CD4-positive, alpha-beta memory T cell (primary cell): ENCODE data around the gene PHACTR3. TPM values are rescaled to one million over a fixed set of nuclear protein-coding genes. Genes with fewer than 3 reads are reported as not detected.

ENCODE experiments used
- CTCF ChIA-PET: fragments of 350-600 bp; sonication (Branson Sonifier 250); formaldehyde crosslinking; loops from one replicate; lab custom pipeline; 2021; ENCODE audit warnings: inconsistent platforms; ENCODE audit not compliant: partially characterized antibody; lab: Charles Lee
- POLR2A ChIA-PET: fragments of 350-600 bp; sonication (Branson Sonifier 250); formaldehyde crosslinking; loops from one replicate; lab custom pipeline; 2021; ENCODE audit not compliant: partially characterized antibody; lab: Charles Lee
- DNase-seq, 5 donors: peaks; one replicate each; pipeline versions ENCODE4 v3.0.0 to v3.0.0-alpha.2; 2020 to 2022; ENCODE audit warnings: mixed read lengths in 1 of 5
- H3K27ac ChIP-seq: one replicate; pipeline ENCODE4 v1.7.0; 2013; ENCODE audit warnings: low read depth, low read length
- H3K27me3 ChIP-seq: 2 replicates; pipeline ENCODE4 v1.7.0; 2013; ENCODE audit warnings: mild to moderate bottlenecking, low read length, moderate library complexity; ENCODE audit not compliant: insufficient read depth
- H3K36me3 ChIP-seq: 2 replicates; pipeline ENCODE4 v1.7.0; 2013; ENCODE audit warnings: mild to moderate bottlenecking, low read length, moderate library complexity; ENCODE audit not compliant: insufficient read depth
- H3K4me1 ChIP-seq: 2 replicates; pipeline ENCODE4 v1.7.0; 2013; ENCODE audit warnings: mild to moderate bottlenecking, low read length, moderate library complexity; ENCODE audit not compliant: insufficient read depth
- H3K4me3 ChIP-seq, 2 donors: one replicate each; pipeline ENCODE4 v1.7.0; 2013; ENCODE audit warnings: low read length in 2 of 2, mild to moderate bottlenecking in 1 of 2
- H3K9me3 ChIP-seq, 2 donors: one replicate each; pipeline ENCODE4 v1.7.0; 2013; ENCODE audit warnings: low read length in 2 of 2, control low read depth in 1 of 2; ENCODE audit not compliant: control insufficient read depth in 1 of 2
- H3K27ac Mint-ChIP-seq, 7 donors: one replicate each; pipeline ENCODE4 v1.8.0; 2020 to 2021; ENCODE audit warnings: mixed read lengths in 7 of 7, mild to moderate bottlenecking in 6 of 7, inconsistent platforms in 3 of 7, moderate library complexity in 3 of 7
- H3K27me3 Mint-ChIP-seq, 2 donors: one replicate each; pipeline ENCODE4 v1.8.0; 2020 to 2021; ENCODE audit warnings: mixed read lengths in 2 of 2
- H3K36me3 Mint-ChIP-seq, 2 donors: one replicate each; pipeline ENCODE4 v1.8.0; 2020 to 2021; ENCODE audit warnings: mixed read lengths in 2 of 2, inconsistent platforms in 1 of 2, mild to moderate bottlenecking in 1 of 2
- H3K4me1 Mint-ChIP-seq, 4 donors: one replicate each; pipeline ENCODE4 v1.8.0; 2020 to 2021; ENCODE audit warnings: mixed read lengths in 4 of 4, mild to moderate bottlenecking in 1 of 4
- H3K4me3 Mint-ChIP-seq, 8 donors: one replicate each; pipeline ENCODE4 v1.8.0; 2020 to 2021; ENCODE audit warnings: mixed read lengths in 8 of 8, mild to moderate bottlenecking in 7 of 8, moderate library complexity in 6 of 8, inconsistent platforms in 3 of 8
- H3K9me3 Mint-ChIP-seq, 8 donors: one replicate each; pipeline ENCODE4 v1.8.0; 2020 to 2021; ENCODE audit warnings: mixed read lengths in 8 of 8, mild to moderate bottlenecking in 5 of 8, inconsistent platforms in 3 of 8, moderate library complexity in 1 of 8
- intact Hi-C: fragments of 100-400 bp; cut with micrococcal nuclease; formaldehyde crosslinking; loops from one replicate; pipeline ENCODE4 v1.15.1; 2023
- polyA plus RNA-seq, 2 donors: library from polyadenylated mRNA; unstranded; fragments of 300-500 nt; fragmentation: Illumina TruSeq; gene quantifications; one replicate each; pipeline ENCODE4 v1.2.3, GENCODE V29; 2021
- total RNA-seq, 2 experiments: library from RNA; stranded (reverse); gene quantifications; one replicate each; pipeline ENCODE4 v1.2.3, GENCODE V29; 2021

PHACTR3 gene
- total and polyA plus RNA-seq, 4 experiments from 2014 or later = not detected

DNA sequence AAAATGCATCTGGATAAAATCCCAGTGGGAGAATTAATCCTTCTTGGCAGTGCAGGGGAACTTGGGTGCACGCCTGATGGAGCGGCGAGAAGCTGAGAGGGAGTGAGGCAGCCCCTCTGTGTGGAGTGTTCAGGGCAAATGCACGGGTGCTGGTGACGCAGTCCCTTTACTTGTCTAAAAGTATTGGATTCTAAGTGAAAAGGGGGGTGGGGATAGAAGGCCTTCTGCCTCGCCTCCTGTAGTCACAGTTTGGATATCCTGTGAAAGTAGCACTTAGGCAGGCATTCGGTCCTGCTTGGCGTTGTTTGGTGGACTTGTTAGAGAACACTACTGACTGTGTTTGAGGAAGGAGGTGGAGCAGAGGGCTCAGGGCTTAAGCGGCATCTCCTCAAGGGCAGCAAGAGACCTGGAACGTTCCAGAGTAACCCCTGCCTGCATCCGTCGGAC lies 39.3 kb downstream of the PHACTR3 start:
- no peaks in the 10 kb centered on the region for H3K27me3 ChIP-seq
- Mint-ChIP-seq H3K9me3 (peaks cover 0 to 8% (median 3%) of the 10 kb centered on the region in 8 donors), H3K4me1 (no peaks in the 10 kb centered on the region), H3K27ac (no peak overlapping the region), H3K36me3 (no peaks in the 10 kb centered on the region), H3K27me3 (peaks cover 1 to 2% of the 10 kb centered on the region in 2 donors), H3K4me3 (no peak overlapping the region)
- H3K36me3 ChIP-seq = no peaks in the 10 kb centered on the region
- no peaks in the 10 kb centered on the region for H3K4me1 ChIP-seq
- H3K4me3 ChIP-seq = no peak overlapping the region
- H3K9me3 ChIP-seq = no peaks in the 10 kb centered on the region
- ChIA-PET POLR2A (no interaction called here), CTCF (no interaction called here)
- no peak for DNase-seq
- intact Hi-C loops = no loop called here
- H3K27ac ChIP-seq = no peak overlapping the region

DNA sequence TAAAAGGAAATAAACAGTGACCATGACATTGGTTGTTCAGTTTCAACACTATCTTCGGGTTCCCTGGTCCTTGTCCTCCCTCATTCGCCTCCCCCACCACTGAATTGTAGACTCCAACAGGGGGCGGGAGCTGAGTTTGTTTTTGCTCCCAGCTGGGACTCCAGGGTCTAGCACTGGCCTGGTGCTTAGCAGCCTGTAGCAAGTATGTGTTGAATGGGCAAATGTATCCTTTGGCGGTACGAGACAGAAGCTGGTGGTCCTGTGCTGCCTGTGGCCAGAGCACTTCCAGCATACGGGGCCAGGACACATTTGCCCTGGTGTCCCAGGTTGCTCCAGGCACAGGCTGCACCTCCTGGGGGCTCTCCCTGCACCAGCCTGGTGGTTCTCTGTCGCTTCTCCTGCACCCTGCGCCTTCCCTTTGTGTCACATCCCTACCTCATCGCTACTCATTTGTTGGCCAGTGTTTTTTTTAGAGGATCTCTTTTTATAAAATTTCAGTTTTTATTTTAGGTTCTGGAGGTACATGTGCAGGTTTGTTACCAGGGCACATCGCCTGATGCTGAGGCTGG lies 40.1 kb downstream of the PHACTR3 start:
- H3K36me3 Mint-ChIP-seq = no peaks in the 10 kb centered on the region
- H3K4me1 ChIP-seq = no peaks in the 10 kb centered on the region
- DNase-seq = no peak
- H3K27me3 Mint-ChIP-seq = peaks cover 1 to 2% of the 10 kb centered on the region in 2 donors
- peaks cover 0 to 8% (median 3%) of the 10 kb centered on the region in 8 donors for H3K9me3 Mint-ChIP-seq
- H3K4me1 Mint-ChIP-seq = no peaks in the 10 kb centered on the region
- no peaks in the 10 kb centered on the region for H3K9me3 ChIP-seq
- H3K36me3 ChIP-seq = no peaks in the 10 kb centered on the region
- intact Hi-C loops = no loop called here
- H3K4me3 ChIP-seq = no peak overlapping the region
- H3K27ac ChIP-seq = no peak overlapping the region
- no peak overlapping the region for H3K4me3 Mint-ChIP-seq
- no peak overlapping the region for H3K27ac Mint-ChIP-seq
- ChIA-PET CTCF (no interaction called here), POLR2A (no interaction called here)
- H3K27me3 ChIP-seq = no peaks in the 10 kb centered on the region

DNA sequence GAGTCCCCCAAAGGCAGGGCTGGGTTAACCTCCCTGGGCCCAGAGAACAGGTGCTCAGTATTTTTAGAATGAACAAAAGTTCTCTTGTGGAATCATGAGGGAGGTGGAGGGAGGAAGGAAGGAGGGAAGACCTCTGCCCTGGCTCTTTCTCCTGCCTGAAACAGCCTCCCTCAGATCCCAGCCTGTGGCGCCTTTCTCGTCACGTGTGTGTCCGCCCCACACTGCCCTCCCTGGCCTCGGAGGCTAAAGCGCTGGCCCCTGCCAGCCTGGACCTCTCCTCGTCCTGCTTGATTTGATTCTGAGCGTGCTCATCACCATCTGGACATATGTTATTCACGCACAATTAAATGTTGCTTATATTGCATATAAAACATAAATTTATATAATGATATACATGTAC lies 40.9 kb downstream of the PHACTR3 start:
- Histone ChIP-seq H3K4me3 (no peak overlapping the region), H3K9me3 (no peaks in the 10 kb centered on the region), H3K36me3 (no peaks in the 10 kb centered on the region), H3K27me3 (no peaks in the 10 kb centered on the region), H3K27ac (no peak overlapping the region), H3K4me1 (no peaks in the 10 kb centered on the region)
- POLR2A ChIA-PET = no interaction called here
- CTCF ChIA-PET = no interaction called here
- Mint-ChIP-seq H3K27ac (no peak overlapping the region), H3K27me3 (peaks cover 1 to 3% of the 10 kb centered on the region in 2 donors), H3K36me3 (no peaks in the 10 kb centered on the region), H3K4me3 (no peak overlapping the region), H3K4me1 (no peaks in the 10 kb centered on the region), H3K9me3 (peaks cover 0 to 8% (median 2%) of the 10 kb centered on the region in 8 donors)
- intact Hi-C loops = no loop called here
- no peak for DNase-seq

DNA sequence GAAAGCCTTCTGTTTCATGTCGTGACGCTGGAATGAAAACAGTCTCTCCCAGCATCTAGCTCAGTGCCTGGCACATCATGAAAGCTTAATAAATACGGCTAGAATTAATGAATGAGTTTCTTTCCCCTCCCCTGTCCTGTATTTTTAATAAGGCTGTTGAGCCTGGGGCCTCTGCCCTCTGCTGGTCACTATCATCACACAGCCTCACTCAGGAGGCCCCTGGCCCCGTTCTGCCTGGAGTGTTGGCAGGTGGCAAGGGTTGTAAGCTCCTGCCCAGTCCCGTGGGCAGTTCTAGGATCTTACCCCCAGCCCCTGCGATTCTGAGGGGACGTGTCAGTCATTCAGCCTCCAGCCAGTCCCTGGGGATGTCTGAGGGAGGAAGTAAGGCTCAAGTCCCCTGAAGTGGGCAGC lies 41.4 kb downstream of the PHACTR3 start:
- Histone ChIP-seq H3K4me3 (no peak overlapping the region), H3K4me1 (no peaks in the 10 kb centered on the region), H3K27me3 (no peaks in the 10 kb centered on the region), H3K9me3 (no peaks in the 10 kb centered on the region), H3K36me3 (no peaks in the 10 kb centered on the region), H3K27ac (no peak overlapping the region)
- Mint-ChIP-seq H3K36me3 (no peaks in the 10 kb centered on the region), H3K27me3 (peaks cover 1 to 3% of the 10 kb centered on the region in 2 donors), H3K4me1 (no peaks in the 10 kb centered on the region), H3K9me3 (peaks cover 0 to 8% (median 2%) of the 10 kb centered on the region in 8 donors), H3K4me3 (no peak overlapping the region), H3K27ac (peak overlapping the region in 1 of 7 donors; percentile 53)
- intact Hi-C loops = no loop called here
- POLR2A ChIA-PET = no interaction called here
- CTCF ChIA-PET = no interaction called here
- no peak for DNase-seq

DNA sequence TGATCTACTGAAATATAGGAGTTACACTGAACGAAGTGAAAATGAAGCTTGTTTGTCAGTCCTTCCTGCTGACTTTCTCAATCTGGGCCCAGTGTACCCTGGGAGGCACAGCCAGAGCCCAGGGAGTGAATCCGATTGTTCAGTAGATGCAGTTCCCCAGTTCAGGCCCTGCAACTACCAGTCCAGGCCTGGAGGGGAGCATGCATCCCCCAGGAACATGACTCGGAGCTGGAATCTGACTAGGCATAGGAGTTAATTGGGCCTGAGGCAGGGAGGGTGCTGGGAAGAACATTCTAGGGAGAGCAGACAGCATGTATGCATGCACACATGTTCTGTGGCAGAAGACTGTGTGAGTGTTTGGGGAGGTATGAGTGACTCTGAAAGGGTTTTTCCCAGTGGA lies 42.1 kb downstream of the PHACTR3 start:
- Mint-ChIP-seq H3K4me1 (no peaks in the 10 kb centered on the region), H3K27me3 (peaks cover 1 to 3% of the 10 kb centered on the region in 2 donors), H3K4me3 (no peak overlapping the region), H3K36me3 (no peaks in the 10 kb centered on the region), H3K9me3 (peaks cover 0 to 8% (median under 1%) of the 10 kb centered on the region in 8 donors), H3K27ac (no peak overlapping the region)
- ChIA-PET CTCF (no interaction called here), POLR2A (no interaction called here)
- H3K27ac ChIP-seq = no peak overlapping the region
- intact Hi-C loops = no loop called here
- no peaks in the 10 kb centered on the region for H3K36me3 ChIP-seq
- no peaks in the 10 kb centered on the region for H3K4me1 ChIP-seq
- DNase-seq = no peak
- no peaks in the 10 kb centered on the region for H3K9me3 ChIP-seq
- no peaks in the 10 kb centered on the region for H3K27me3 ChIP-seq
- no peak overlapping the region for H3K4me3 ChIP-seq

DNA sequence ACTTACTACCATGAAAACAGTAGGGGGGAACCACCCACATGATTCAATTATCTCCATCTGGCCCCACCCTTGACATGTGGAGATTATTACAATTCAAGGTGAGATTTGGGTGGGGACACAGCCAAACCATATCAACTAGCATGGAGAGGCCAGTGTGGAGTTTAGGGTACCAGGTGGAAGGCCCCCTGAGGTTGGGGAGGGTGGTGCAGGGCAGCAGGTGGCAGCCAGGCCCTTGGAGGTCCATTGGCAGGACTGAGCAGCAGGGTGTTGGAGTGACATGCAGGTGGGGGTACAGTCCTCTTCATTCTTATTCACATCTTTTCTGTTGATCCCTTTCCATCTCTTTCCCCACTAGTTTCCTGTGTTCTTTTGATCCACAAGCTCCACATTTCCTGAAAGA lies 42.9 kb downstream of the PHACTR3 start:
- no peaks in the 10 kb centered on the region for H3K36me3 Mint-ChIP-seq
- Histone ChIP-seq H3K27me3 (no peaks in the 10 kb centered on the region), H3K4me3 (no peak overlapping the region), H3K36me3 (no peaks in the 10 kb centered on the region), H3K9me3 (no peaks in the 10 kb centered on the region), H3K27ac (no peak overlapping the region), H3K4me1 (no peaks in the 10 kb centered on the region)
- H3K4me1 Mint-ChIP-seq = no peaks in the 10 kb centered on the region
- CTCF ChIA-PET = no interaction called here
- peaks cover 3 to 4% of the 10 kb centered on the region in 2 donors for H3K27me3 Mint-ChIP-seq
- POLR2A ChIA-PET = no interaction called here
- peaks cover 0 to 8% (median under 1%) of the 10 kb centered on the region in 8 donors for H3K9me3 Mint-ChIP-seq
- H3K4me3 Mint-ChIP-seq = no peak overlapping the region
- H3K27ac Mint-ChIP-seq = no peak overlapping the region
- intact Hi-C loops = no loop called here
- no peak for DNase-seq

DNA sequence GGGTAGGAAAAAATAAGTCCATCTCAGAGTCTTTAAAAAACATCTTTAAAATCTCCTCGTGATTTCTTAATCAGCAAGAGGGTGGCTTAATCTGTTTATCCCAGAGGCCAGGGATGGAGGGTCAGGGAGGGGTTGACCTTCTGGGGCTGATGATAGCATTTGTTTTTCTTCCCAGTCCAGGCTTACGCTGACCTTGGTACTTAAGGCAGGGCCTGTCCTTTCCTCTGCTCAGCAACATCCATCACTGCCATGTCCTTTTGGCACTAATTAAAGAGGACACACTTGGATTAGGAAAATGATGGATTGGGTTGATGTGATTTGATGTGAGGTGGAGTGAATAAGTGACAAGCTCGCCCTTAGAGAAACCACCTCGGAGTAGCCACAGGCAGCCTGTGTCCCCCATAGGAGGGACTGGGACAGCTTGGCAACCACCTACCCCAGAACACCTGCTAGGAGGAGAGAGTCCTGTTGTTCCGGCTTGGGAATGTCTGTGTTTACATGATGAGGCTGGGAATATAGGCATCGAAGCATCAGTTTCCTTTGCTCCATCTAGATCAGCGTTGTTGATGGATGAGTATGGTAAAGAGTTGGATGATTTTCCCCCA lies 44.2 kb downstream of the PHACTR3 start:
- H3K36me3 Mint-ChIP-seq = no peaks in the 10 kb centered on the region
- H3K27ac Mint-ChIP-seq = no peak overlapping the region
- Histone ChIP-seq H3K36me3 (no peaks in the 10 kb centered on the region), H3K27ac (no peak overlapping the region), H3K27me3 (no peaks in the 10 kb centered on the region), H3K9me3 (no peaks in the 10 kb centered on the region), H3K4me1 (no peaks in the 10 kb centered on the region), H3K4me3 (no peak overlapping the region)
- CTCF ChIA-PET = no interaction called here
- H3K4me3 Mint-ChIP-seq = no peak overlapping the region
- no peak for DNase-seq
- peaks cover 0 to 8% (median under 1%) of the 10 kb centered on the region in 8 donors for H3K9me3 Mint-ChIP-seq
- intact Hi-C loops = no loop called here
- POLR2A ChIA-PET = no interaction called here
- no peaks in the 10 kb centered on the region for H3K4me1 Mint-ChIP-seq
- H3K27me3 Mint-ChIP-seq = peaks cover 3 to 4% of the 10 kb centered on the region in 2 donors
